ENCODE data around the gene CPSF4.
"Not testable (repeated sequence)": the region's sequence is repeated elsewhere in the genome, so short reads cannot be mapped to it uniquely, and the experiment has no call there.

The CPSF4 gene

GRCh38 chr7:99500637-99501009 lies 61.9 kb downstream of the CPSF4 start:
- peaks cover 17% of the 10 kb centered on the region for H3K4me1 ChIP-seq (ENCODE audit: low read depth, poor library complexity, severe bottlenecking)
- peak overlapping the region; percentile 88; the same call in 1 of the 2 replicates for H3K9ac ChIP-seq
- TF ChIP-seq CTCF (conservative IDR thresholded peaks at IDR 0.05; ENCODE audit: low read depth, low read length): no peak
- no peaks in the 10 kb centered on the region for H3K27me3 ChIP-seq (ENCODE audit: insufficient read depth, low read depth)
- H3K4me2 ChIP-seq: peak overlapping the region; percentile 65
- H2AFZ ChIP-seq (ENCODE audit: low read depth): peak overlapping the region; percentile 99
- H3K27ac ChIP-seq: peak overlapping the region; percentile 95; the same call in 1 of the 2 replicates
- peak overlapping the region; percentile 18 for H3K4me3 ChIP-seq (IDR thresholded peaks at IDR 0.05; ENCODE audit: insufficient read depth, low read depth, low read length)
- H3K36me3 ChIP-seq (ENCODE audit: insufficient read depth): peaks cover 13% of the 10 kb centered on the region; the same call in 1 of the 2 replicates
- no peaks in the 10 kb centered on the region for H4K20me1 ChIP-seq (ENCODE audit: insufficient read depth)
- H3K79me2 ChIP-seq (ENCODE audit: insufficient read depth, low read depth): peaks cover 46% of the 10 kb centered on the region

GRCh38 chr7:99501236-99501635 lies 62.5 kb downstream of the CPSF4 start:
- not testable (repeated sequence) for H4K20me1 ChIP-seq (ENCODE audit: insufficient read depth); H3K9ac ChIP-seq; H3K27ac ChIP-seq; H3K36me3 ChIP-seq (ENCODE audit: insufficient read depth); H3K27me3 ChIP-seq (ENCODE audit: insufficient read depth, low read depth); H2AFZ ChIP-seq (ENCODE audit: low read depth); H3K4me3 ChIP-seq (IDR thresholded peaks at IDR 0.05; ENCODE audit: insufficient read depth, low read depth, low read length)
- Histone ChIP-seq H3K4me1 (ENCODE audit: low read depth, poor library complexity, severe bottlenecking) (peaks cover 24% of the 10 kb centered on the region), H3K4me2 (peak overlapping the region; percentile 65; the same call in 1 of the 2 replicates), H3K79me2 (ENCODE audit: insufficient read depth, low read depth) (peaks cover 46% of the 10 kb centered on the region)

GRCh38 chr7:99504281-99504602 lies 65.5 kb downstream of the CPSF4 start:
- peak overlapping the region; percentile 92 for H2AFZ ChIP-seq (ENCODE audit: low read depth)
- no peak for TF ChIP-seq CTCF (conservative IDR thresholded peaks at IDR 0.05; ENCODE audit: low read depth, low read length)
- no peaks in the 10 kb centered on the region for H3K36me3 ChIP-seq (ENCODE audit: insufficient read depth)
- H3K27ac ChIP-seq: no peak overlapping the region; the same call in 1 of the 2 replicates
- no peaks in the 10 kb centered on the region for H3K27me3 ChIP-seq (ENCODE audit: insufficient read depth, low read depth)
- H3K4me3 ChIP-seq (IDR thresholded peaks at IDR 0.05; ENCODE audit: insufficient read depth, low read depth, low read length): no peak overlapping the region
- peaks cover 21% of the 10 kb centered on the region for H3K4me1 ChIP-seq (ENCODE audit: low read depth, poor library complexity, severe bottlenecking)
- peak overlapping the region; percentile 49; the same call in 1 of the 2 replicates for H3K9ac ChIP-seq
- peak overlapping the region; percentile 60; the same call in 1 of the 2 replicates for H3K4me2 ChIP-seq
- peaks cover 34% of the 10 kb centered on the region for H3K79me2 ChIP-seq (ENCODE audit: insufficient read depth, low read depth)
- no peaks in the 10 kb centered on the region for H4K20me1 ChIP-seq (ENCODE audit: insufficient read depth)

GRCh38 chr7:99504603-99505323 lies 66.0 kb downstream of the CPSF4 start, which contains the start of gene ZKSCAN5:
Gene ZKSCAN5 (plus strand): TSS chr7:99504662. CDS start chr7:99506045, 1,383 bp downstream.
- peaks cover 21% of the 10 kb centered on the region for H3K4me1 ChIP-seq (ENCODE audit: low read depth, poor library complexity, severe bottlenecking)

More at GRCh38 chr7:99504603-99505323, 66.0 kb downstream of the CPSF4 start, which contains the start of gene ZKSCAN5:
- peak within 1 kb of the TSS; percentile 92 for H2AFZ ChIP-seq (ENCODE audit: low read depth)
- H3K4me2 ChIP-seq: peak within 1 kb of the TSS; percentile 60
- H3K27me3 ChIP-seq (ENCODE audit: insufficient read depth, low read depth): no peaks in the 10 kb centered on the region
- H4K20me1 ChIP-seq (ENCODE audit: insufficient read depth): no peaks in the 10 kb centered on the region
- H3K9ac ChIP-seq: peak within 1 kb of the TSS; percentile 49
- 0 out of 2 replicates have a peak, but pooled peaks have one; percentile 38 for TF ChIP-seq CTCF (conservative IDR thresholded peaks at IDR 0.05; ENCODE audit: low read depth, low read length)
- peak within 1 kb of the TSS; percentile 43 for H3K27ac ChIP-seq
- H3K79me2 ChIP-seq (ENCODE audit: insufficient read depth, low read depth): peaks cover 29% of the 10 kb centered on the region; the same call in 1 of the 2 replicates
- no peaks in the 10 kb centered on the region for H3K36me3 ChIP-seq (ENCODE audit: insufficient read depth)
- peak within 1 kb of the TSS; percentile 52 for H3K4me3 ChIP-seq (IDR thresholded peaks at IDR 0.05; ENCODE audit: insufficient read depth, low read depth, low read length)
